Prostate gland (tissue), 2 donors: ENCODE data around the gene COG5.

Experiments used
- POLR2AphosphoS5 ChIP-seq: sonication (generic); formaldehyde crosslinking; IDR thresholded peaks from one replicate; pipeline ENCODE4 v1.6.1; 2017; ENCODE audit warnings: antibody characterized with exemption
- TF ChIP-seq, protein P1 (sequence below), 4 experiments: fragments of 200-600 bp in 2 of 4; fragments of 450-650 bp in 2 of 4; sonication (generic) in 2 of 4; IDR thresholded peaks; 1 replicate in 3 of 4; 2 replicates in 1 of 4; pipeline ENCODE4 v1.5.1; 2016 to 2019; ENCODE audit warnings: antibody characterized with exemption in 4 of 4, mild to moderate bottlenecking in 2 of 4, moderate library complexity in 2 of 4

DNA sequence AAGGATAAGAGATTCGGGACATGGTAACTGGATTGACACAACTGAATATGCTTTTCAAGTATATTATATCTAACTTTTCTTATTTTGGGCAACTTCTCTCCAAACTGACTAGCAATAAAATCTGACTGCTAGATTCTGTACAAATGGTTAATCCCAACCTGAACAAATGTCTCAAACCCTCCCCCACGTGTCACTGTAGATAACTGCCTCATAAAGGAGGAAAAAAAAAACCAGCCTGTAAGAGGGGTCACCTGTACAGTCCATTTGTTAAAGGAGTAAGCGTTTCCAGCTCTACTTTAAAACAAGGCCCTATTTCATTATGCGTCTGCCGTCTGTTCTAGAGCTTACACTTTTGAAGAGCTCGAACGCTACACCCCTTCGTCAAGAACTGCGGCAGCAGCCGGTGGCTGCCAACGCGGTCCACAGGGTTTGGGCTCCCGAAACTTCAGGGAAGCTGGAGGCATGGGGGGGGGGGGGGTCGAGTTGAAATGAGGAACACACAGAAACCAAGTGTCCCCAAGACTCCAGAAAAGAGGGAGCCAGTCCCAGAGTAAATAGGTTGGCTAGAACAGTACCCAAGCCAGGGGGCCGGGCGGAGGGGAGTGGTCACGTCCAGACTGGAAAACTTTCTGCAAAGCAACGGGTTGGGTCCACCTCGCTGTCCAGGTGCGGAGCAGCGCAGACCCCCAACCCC is 492 bp downstream of the COG5 start:
- TF ChIP-seq, protein P1, sequence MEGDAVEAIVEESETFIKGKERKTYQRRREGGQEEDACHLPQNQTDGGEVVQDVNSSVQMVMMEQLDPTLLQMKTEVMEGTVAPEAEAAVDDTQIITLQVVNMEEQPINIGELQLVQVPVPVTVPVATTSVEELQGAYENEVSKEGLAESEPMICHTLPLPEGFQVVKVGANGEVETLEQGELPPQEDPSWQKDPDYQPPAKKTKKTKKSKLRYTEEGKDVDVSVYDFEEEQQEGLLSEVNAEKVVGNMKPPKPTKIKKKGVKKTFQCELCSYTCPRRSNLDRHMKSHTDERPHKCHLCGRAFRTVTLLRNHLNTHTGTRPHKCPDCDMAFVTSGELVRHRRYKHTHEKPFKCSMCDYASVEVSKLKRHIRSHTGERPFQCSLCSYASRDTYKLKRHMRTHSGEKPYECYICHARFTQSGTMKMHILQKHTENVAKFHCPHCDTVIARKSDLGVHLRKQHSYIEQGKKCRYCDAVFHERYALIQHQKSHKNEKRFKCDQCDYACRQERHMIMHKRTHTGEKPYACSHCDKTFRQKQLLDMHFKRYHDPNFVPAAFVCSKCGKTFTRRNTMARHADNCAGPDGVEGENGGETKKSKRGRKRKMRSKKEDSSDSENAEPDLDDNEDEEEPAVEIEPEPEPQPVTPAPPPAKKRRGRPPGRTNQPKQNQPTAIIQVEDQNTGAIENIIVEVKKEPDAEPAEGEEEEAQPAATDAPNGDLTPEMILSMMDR (IDR thresholded peaks at IDR 0.05), result no peak
- TF ChIP-seq POLR2AphosphoS5, result no peak
